ENCODE data around the gene P4HA1. TPM values are rescaled to one million over a fixed set of nuclear protein-coding genes. Genes with fewer than 3 reads are reported as not detected.
"Not testable (repeated sequence)": the region's sequence is repeated elsewhere in the genome, so short reads cannot be mapped to it uniquely, and the experiment has no call there.

Gene P4HA1
- total RNA-seq, 1 experiment from 2014 or later: 157 TPM

DNA sequence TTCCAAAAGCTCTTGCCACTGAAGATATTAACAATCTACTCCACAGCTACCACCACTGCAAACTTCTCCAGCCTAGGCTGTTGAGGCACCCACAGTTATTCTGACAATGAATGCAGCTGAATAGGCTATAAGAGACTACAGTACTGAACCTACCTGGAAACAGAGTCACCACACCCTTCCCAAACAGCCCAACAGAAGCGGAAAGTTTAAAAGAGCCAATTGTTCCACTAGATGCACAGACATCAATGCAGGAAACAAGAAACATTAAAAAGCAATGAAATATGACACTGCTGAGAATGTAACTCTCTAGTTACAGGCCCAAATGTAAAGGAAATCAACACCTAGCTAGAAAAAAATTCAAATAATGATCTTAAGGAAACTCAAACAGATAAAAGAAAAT, 77.6 kb downstream of the P4HA1 start:
- in situ Hi-C loops (cut with HindIII; ENCODE audit: low pct_unique_long_range_greater_than_20kb, low sequenced_read_pairs): no loop called here
- no peak for DNase-seq (ENCODE audit: low read depth, low spot score)

DNA sequence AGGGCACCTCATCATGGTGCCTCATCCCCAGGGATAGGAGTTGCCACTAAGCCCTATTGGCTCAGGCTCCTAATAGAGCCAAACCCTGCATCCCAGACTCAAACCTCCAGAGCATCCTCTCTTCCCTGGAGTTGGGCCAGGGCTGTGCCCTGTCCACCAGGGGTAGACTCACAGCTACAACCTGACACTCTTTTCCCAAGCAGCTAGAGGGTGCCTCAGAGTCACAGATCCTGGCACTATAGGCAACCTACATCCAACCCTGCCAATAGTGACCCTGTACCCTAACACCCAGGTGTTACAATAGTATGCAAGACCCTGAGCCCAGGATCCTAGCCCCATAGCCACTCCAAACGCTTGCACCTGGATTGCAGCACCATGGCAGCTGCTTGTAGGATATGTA, 78.0 kb downstream of the P4HA1 start:
- DNase-seq (ENCODE audit: low read depth, low spot score): no peak
- in situ Hi-C loops (cut with HindIII; ENCODE audit: low pct_unique_long_range_greater_than_20kb, low sequenced_read_pairs): no loop called here

DNA sequence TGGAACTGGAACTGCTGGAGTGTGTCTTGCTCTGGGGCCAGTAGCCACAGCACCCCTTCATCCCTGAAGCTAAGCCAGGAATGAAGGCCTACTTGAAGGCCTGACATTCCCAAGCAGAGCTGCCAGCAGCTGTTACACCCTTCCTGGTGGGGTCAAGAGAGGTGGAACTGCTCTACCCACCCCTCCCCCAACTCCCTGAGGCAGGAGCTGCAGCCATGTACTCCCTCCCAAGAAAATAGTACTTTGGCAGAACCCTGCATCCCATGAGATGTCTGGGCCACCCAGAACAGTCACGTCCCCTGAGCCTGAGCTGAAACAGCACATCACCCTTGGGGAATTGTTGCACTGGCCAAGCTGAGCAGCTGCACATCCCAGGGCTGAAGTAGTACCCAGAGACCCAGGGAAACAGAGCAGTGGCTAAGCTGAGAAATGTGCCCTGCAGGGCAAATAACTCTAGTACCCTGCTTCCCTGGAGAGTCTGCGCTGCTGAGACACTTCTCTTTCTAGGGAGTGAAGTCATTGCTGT, 78.6 kb downstream of the P4HA1 start:
- DNase-seq (ENCODE audit: low read depth, low spot score): no peak
- in situ Hi-C loops (cut with HindIII; ENCODE audit: low pct_unique_long_range_greater_than_20kb, low sequenced_read_pairs): no loop called here

DNA sequence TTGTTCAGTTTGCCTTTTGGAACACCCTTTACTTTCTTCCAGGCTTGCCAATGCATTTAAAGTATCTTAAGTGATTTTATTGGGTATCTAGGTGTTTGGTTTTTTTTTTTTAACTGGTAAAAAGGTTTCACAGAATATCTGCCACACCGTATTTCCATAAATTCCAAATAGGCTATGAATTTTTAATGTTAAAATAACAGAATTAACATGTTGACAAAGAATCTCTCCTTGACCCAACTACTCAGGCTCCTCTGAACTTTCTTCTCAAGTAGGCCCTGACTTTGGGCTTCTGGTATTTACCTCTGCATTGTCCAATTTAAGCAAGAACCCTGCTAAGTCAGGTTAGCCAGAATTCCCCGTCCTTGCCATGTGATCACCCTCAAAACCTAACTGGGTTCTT, 80.9 kb downstream of the P4HA1 start:
- in situ Hi-C loops (cut with HindIII; ENCODE audit: low pct_unique_long_range_greater_than_20kb, low sequenced_read_pairs): no loop called here

DNA sequence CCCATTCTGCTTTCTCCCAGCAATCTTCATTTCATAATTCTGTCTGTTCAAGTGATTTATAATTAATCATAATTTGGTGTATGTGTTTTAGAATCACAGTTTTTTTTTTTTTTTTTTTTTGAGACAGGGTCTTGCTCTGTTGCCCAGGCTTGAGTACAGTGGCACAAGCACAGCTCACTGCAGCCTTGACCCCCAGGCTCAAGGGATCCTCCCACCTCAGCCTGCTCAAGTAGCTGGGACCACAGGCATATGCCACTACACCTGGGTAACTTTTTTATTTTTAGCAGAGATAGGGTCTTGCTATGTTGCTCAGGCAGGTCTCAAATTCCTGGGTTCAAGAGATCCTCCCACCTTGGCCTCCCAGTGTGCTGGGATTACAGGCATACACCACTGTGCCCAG, 92.8 kb downstream of the P4HA1 start:
- no peak for DNase-seq (ENCODE audit: low read depth, low spot score)
- in situ Hi-C loops (cut with HindIII; ENCODE audit: low pct_unique_long_range_greater_than_20kb, low sequenced_read_pairs): no loop called here

More for the DNA sequence above, 80.9 kb downstream of the P4HA1 start:
- DNase-seq (ENCODE audit: low read depth, low spot score): no peak

DNA sequence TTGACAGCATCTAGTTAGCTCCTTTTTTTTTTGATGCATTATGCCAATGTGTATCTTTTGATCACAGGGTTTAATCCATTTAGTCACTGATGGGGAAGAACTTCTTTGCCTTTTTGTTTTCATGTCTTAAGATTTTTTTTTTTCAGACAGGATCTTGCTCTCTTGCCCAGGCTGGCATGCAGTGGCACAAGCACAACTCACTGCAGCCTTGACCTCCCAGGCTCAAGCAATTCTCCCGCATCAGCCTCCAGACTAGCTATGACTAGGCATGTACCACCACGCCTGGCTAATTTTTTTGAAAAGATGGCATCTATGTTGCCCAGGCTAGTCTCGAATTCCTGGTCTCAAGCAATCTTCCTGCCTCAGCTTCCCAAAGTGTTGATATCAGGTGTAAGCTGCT, 95.7 kb downstream of the P4HA1 start:
- DNase-seq (ENCODE audit: low read depth, low spot score): no peak
- in situ Hi-C loops (cut with HindIII; ENCODE audit: low pct_unique_long_range_greater_than_20kb, low sequenced_read_pairs): no loop called here

DNA sequence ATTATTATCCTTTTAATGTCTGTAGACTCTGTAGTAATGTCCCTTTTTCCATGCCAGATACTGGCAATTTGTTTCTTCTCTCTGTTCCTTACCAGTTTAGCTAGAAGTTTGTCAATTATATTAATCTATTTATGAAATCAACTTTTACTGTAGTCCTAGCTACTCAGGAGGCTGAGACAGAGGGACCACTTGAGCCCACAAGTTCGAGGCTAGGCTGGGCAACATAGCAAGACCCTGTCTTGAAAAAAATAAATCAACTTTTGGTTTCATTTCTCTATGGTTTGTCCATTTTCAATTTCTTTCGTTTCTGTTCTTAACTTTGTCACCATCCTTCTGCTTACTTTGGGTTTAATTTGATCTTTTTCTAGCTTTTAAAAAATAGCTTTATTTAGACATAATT, 99.6 kb downstream of the P4HA1 start:
- no peak for DNase-seq (ENCODE audit: low read depth, low spot score)
- in situ Hi-C loops (cut with HindIII; ENCODE audit: low pct_unique_long_range_greater_than_20kb, low sequenced_read_pairs): no loop called here

DNA sequence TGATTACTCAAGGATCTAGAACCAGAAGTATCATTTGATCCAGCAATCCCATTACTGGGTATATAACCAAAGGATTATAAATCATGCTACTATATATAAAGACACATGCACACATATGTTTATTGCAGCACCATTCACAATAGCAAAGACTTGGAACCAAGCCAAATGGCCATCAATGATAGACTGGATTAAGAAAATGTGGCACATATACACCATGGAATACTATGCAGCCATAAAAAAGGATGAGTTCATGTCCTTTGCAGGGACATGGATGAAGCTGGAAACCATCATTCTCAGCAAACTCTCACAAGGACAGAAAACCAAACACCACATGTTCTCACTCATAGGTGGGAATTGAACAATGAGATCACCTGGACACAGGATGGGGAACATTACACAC, 101.2 kb downstream of the P4HA1 start:
- in situ Hi-C loops (cut with HindIII; ENCODE audit: low pct_unique_long_range_greater_than_20kb, low sequenced_read_pairs); DNase-seq (ENCODE audit: low read depth, low spot score): not testable (repeated sequence)

DNA sequence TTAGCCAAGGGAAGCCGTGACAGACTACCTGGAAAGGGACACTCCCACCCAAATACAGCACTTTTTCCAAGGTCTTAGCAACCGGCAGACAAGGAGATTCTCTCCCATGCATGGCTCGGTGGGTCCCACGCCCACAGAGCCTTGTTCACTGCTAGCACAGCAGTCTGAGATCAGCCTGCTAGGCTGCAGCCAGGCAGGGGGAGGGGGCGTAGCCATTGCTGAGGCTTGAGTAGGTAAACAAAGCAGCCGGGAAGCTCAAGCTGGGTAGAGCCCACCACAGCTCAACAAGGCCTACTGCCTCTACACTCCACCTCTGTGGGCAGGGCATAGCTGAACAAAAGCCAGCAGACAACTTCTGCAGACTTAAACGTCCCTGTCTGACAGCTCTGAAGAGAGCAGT, 106.9 kb downstream of the P4HA1 start:
- in situ Hi-C loops (cut with HindIII; ENCODE audit: low pct_unique_long_range_greater_than_20kb, low sequenced_read_pairs); DNase-seq (ENCODE audit: low read depth, low spot score): not testable (repeated sequence)

DNA sequence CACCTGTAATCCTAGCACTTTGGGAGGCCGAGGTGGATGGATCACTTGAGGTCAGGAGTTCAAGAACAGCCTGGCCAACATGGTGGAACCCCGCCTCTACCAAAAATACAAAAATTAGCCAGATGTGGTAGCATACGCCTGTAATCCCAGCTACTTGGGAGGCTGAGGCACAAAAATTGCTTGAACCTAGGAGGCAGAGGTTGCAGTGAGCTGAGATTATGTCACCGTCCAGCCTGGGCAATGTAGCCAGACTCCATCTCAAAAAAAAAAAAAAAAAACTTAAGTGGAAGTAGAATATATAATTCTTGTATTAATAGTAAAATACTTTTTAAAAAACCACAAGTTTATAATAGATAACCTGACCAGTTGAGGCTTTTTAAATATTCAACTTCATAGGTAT, 112.0 kb downstream of the P4HA1 start:
- DNase-seq (ENCODE audit: low read depth, low spot score); in situ Hi-C loops (cut with HindIII; ENCODE audit: low pct_unique_long_range_greater_than_20kb, low sequenced_read_pairs): not testable (repeated sequence)

DNA sequence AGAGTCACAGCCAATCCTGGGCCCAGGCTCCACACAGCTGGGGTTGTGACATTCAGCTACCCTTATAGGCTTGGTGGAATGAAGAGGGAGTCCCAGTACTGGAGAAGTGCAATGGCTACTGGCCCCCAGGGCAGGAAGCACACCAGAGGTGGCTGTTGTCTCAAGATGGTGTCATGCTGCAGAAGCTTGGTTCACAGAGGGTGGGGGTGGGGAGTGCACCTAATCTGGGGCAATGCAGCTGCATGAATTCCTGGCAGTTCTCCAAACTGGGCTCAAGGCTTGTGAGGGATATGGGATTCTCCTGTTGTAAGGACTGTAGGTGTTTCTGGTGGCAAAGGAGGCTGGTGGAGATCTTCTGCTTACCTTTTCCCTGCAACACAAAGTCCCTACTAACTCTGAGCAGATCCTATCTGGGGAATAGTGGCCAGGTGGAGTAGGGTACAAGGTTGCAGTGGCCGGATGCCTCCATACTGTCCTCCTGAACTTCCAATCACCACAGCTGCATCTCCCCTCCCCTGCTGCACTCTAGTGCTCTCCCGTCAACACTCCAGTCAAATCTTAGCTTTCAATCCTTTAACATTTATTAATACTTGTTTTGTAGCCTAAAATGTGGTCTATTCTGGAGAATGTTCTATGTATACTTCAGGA, 114.7 kb downstream of the P4HA1 start:
- in situ Hi-C loops (cut with HindIII; ENCODE audit: low pct_unique_long_range_greater_than_20kb, low sequenced_read_pairs): no loop called here
- DNase-seq (ENCODE audit: low read depth, low spot score): no peak

DNA sequence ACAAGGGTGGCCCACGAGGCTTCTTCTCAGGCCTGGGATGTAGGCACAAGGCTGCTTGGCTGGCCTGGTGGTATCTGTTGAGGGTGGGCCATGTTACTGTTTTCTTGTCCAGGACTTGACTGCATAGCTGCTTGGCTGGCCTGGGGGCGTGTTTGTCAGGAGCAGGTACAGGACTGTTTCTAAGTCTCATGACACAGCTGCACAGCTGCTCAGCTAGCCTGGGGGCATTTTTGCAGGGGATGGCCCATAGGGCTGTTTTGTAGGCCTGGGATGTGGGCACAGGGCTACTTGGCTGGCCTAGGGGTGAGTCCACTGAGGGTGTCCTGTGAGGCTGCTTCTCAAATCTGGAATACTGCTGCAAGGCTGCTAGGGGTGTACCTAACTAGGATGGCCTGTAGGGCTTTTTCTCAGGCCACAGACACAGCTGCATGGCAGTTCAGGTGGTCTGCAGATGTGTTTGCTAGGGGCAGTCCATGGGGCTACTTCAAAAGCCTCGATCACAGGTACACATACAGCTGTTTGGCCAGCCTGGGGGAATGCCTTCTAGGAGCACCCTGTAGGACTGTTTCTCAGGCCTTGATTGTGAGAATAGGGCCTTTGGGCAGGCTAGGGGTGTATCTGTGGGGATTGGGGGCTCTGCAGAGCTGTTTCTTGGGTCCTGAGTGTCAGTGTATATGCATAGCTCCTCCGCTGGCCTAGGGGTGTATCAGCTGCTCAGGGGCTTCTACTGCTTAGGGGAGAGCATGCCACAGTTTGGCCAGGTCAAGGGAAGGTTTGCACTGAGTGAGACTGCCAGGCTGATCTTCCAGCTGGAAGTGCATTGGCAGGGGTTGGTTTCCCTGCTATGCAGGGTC, 115.4 kb downstream of the P4HA1 start:
- in situ Hi-C loops (cut with HindIII; ENCODE audit: low pct_unique_long_range_greater_than_20kb, low sequenced_read_pairs): no loop called here
- DNase-seq (ENCODE audit: low read depth, low spot score): no peak

DNA sequence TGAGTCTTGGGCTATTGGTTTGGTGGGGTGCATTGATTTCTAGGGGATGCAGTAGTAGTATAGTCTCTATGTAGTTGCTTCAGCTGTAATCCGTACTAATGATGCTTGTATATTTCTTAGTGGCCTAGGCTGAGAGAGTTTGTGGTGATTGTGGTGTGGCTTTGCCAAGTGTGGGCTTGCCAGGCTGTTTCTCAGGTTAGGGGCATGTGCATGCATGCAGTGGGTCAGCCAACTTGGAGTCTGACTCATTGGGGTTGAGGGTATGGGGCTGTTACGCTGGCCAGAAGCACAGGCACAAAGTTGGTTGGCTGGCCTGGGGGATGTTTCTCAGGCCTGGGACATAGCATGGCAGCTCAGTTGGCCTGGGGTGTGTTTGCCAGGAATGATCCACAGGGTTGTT, 116.3 kb downstream of the P4HA1 start:
- DNase-seq (ENCODE audit: low read depth, low spot score): no peak
- in situ Hi-C loops (cut with HindIII; ENCODE audit: low pct_unique_long_range_greater_than_20kb, low sequenced_read_pairs): no loop called here

DNA sequence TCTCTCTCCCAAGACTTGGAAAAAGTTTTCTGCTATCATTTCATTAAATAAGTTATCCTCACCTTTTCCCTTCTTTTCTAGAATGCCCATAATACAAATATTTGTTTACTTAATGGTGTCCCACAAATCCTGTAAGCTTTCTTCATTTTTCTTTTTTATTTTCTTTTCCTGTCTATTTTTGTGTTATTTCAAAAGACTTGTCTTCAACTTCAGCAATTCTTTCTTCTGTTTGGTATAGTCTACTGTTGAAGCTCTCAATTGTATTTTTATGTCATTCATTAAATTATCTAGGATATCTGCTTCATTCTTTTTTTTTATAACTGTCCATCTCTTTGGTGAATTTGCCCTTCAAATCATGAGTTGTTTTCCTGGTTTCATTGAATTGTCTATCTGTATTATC, 117.0 kb downstream of the P4HA1 start:
- DNase-seq (ENCODE audit: low read depth, low spot score): no peak
- in situ Hi-C loops (cut with HindIII; ENCODE audit: low pct_unique_long_range_greater_than_20kb, low sequenced_read_pairs): no loop called here

DNA sequence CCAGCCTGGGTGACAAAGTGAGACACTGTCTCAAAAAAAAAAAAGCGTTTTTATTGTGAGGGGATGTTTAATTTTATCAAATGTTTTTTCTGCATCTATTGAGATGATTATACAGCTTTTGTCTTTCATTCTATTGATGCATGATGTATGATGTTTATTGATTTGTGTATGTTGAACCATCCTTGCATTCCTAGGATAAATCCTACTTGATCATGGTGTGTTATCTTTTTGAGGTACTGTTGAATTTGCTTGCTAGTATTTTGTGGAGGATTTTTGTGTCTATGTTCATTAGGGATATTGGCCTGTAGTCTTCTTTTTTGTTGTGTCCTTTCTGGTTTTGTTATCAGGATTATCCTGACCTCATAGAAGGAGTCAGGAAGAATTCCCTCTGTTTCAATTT, 119.8 kb downstream of the P4HA1 start:
- in situ Hi-C loops (cut with HindIII; ENCODE audit: low pct_unique_long_range_greater_than_20kb, low sequenced_read_pairs): no loop called here
- DNase-seq (ENCODE audit: low read depth, low spot score): no peak
